ENCODE measurements around the gene TUBB6.

The TUBB6 gene

DNA sequence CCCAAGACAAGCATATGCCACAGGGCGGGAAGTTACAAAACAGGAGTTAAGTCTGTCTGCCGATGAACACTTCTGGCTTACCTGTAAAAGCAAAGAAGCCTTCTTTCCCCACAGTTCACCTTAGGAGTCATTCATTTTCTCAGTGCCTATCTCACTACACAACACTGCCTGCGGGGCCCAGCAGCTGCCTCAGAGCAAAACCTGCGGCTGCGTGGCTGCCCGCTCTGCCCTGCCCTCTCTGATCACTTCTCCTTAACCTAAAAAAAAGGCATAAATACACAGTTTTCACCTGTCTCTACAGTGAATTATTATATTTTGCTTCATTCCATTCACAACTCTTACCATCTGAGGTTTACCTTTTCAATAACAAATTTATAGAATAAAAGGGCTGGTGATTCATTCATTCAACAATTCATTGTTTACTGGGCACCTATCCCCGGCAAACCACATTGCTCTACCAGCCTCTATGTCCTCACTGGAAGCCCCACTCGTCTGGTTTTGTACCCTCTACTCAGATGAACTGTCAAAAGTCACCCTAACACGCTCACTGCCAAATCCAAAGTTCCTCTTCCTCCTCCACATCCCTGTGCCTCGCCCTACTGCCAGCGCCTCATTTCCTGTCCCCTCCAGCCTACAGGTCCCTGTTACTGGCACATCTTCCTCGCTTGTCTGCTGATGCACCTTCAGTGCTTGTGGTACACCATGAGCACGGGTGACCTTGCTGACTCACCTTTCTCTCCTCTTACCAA is 37.6 kb downstream of the TUBB6 start:
- no peak for FAIRE-seq

DNA sequence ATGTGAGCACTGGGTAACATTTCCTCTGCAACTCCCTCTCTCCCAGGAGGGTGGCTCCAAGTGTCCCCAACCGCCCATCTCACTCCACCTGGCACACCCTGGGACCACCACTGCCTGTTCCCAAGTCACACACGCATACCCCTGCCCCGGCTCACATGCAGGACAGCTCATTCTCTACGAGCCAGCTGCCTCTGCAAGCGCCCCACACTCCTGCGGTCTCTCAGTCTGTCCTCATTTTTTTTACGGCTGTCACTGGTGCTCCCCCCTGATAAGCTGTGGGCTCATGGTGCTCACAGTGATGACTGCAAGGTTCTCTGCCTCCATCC is 38.2 kb downstream of the TUBB6 start:
- no peak for FAIRE-seq

DNA sequence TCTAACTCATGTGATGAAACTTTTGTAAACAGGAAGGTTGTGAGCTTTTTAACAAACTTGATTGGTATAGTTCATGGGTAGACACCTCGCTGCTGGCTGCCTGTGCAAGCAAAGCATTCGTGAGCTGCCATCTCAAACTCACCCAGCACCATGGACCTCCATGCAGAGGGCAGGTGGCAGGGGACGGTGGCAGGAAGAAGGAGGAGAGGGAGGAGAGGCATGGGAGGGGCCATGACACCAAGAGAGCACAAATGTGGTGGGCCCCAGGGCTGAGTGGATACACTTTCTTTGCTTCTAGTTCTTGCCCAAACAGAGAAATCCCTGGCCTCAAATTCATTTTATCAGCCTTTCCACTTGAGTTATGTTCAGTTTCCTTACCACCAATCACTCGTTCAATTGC is 39.9 kb downstream of the TUBB6 start:
- FAIRE-seq, result no peak

DNA sequence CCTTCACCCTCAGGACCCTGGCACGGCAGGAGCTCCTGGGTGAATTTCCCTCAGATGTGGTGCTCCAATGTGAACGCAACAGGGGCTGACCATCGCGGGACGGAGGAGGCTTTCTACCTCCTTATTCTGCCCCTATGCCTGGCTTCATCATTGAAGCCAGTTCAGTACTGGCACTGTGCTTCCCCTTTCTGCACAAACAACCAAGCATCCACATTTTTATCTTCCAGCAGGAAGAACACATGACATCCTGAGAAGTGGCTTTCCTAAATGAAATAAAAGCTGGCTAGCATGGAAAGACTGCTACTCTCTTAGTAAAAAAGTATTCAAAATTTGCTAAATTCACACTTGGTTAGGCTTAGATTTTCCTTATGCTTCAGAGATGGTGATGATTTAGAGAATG is 44.1 kb downstream of the TUBB6 start:
- no peak for FAIRE-seq

DNA sequence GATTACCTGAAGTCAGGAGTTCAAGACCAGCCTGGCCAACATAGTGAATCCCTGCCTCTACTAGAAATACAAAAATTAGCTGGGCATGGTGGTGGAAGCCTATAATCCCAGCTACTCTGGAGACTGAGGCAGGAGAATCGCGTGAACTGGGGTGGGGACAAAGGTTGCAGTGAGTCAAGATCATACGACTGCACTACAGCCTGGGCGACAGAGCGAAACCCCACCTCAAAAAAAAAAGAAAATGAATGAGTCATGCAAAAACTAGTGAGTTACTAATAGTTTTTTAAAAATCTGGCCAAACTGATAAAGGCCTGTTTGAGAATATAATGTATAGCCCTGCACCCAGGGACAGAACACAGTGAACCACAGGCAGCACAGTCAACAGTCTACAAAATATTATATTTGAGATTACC is 51.5 kb downstream of the TUBB6 start:
- FAIRE-seq, result no peak

DNA sequence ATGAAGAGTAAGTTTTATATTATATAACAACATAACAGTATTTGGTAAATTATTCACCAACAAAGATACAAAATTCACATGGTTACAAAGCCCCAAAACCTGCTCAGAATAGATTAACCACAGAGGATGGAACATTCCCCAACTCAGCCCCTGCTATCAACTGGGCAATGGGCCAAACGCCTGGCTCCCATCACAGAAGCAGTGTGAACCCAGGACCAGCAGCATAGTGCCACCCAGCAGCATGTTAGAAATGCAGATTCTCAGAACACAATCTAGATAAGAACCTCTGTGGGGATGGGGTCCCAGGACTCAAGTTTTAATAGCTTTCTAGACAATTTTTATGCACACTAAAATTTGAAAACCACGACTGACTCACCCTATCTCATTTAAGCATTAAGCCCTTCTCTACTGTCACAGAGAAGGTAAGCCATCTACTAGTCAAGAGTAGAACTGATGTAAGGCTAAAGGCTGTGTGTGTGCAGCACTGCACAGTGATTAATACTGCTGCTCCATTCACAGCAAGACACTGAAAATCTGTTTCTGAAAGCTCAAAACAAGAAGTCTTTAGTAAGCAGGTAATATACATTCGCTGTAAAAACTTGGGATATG is 53.8 kb downstream of the TUBB6 start:
- FAIRE-seq, result no peak

DNA sequence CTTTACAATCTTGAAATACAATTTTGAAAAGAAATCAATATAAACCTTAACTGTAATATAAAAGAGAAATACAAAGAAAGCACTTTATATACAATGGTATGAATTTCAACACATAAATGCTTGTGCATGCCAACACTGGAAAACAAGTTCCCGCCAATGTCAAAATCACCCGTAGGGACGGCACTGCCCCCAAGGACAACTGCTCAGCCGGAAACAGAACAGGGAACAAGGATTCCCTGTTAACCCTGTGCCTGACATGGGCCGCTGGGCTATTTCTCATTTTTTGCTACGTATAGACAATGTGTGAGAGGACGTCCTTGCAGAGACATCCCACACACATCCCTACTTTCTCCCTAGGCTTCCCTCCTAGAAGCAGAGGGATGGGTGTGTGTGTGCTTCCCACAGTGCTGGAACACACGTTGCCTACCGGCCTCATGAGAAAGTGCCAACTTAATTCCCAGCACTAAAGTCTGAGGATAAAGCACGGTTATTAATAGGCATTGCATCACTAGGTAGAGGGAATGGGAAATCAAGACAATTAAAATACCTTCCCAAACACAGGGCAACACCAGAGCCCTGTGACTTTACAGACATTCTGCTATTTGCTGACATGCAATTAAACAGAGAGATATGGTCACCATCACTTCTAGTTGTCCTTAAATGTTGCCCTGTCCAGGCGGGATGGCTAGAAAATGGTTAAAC is 54.6 kb downstream of the TUBB6 start:
- FAIRE-seq, result no peak

DNA sequence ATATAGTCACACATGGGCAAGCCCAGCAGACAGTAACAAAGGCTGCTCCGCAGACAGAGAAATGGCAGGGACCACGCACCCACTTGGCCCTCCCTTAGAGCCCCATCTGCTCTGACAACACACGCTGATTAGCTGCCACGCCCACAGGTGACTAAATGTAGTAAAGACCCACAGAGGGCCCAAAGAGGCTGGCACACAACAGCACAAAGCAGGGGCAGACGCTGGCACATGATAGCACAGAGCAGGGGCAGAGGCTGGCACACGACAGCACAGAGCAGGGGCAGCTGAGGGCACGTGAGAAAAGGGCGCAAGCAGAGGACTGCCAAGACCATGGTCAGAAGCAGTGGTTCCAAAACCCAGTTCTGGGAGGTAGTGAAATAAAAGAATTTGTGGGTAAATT is 58.3 kb downstream of the TUBB6 start:
- no peak for FAIRE-seq

DNA sequence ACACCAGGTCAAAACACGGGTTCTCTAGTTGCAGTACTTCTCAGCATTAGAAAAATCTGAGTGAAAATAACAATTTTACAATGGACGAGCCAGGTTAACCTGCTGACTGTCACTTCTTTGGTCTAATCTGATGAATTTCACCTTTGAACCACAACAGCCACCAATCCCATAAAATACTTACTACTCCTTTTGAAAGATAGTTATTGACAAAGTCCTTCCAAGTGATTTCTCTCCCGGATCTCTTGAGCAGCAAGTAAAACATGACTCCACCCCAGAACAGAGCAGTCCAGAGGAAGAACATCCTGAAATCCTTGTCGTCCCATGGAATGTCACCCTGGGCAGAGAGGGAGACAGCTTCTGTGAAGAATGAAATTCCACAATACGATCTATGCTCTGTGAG is 58.7 kb downstream of the TUBB6 start:
- FAIRE-seq, result no peak

DNA sequence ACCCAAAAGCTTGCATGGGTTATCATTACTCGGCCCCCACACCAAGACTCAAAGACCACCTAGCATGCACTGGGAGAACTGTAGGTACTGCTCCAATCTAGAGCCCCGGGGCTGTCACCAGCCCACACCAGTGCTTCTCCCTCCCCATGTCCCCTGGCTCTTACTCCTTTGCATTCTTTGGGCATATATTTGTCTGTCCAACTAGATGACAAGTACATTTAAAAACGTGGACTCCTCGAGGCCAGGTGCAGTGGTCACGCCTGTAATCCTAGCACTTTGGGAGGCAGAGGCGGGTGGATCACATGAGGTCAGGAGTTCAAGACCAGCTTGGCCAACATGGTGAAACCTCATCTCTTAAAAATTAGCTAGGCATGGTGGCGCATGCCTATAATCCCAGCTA is 61.2 kb downstream of the TUBB6 start:
- no peak for FAIRE-seq

DNA sequence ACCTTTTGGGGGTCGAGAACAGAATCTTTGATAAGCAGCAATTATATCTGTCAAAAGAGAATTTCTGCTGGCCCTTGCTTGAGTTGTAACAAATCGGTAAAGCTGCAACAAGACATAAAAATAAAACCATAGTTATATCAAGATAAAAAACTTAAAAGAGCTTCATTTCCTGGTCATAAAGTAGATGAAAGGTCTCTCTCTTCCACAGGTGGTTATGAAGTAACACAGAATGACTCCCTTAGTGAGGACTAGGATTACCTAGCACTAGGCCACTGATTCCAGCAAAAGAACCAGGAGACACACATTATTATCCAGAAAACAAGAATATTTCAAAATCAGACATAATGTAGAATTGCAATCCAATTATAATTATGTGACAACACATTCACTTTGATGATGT is 63.5 kb downstream of the TUBB6 start:
- FAIRE-seq, result no peak

DNA sequence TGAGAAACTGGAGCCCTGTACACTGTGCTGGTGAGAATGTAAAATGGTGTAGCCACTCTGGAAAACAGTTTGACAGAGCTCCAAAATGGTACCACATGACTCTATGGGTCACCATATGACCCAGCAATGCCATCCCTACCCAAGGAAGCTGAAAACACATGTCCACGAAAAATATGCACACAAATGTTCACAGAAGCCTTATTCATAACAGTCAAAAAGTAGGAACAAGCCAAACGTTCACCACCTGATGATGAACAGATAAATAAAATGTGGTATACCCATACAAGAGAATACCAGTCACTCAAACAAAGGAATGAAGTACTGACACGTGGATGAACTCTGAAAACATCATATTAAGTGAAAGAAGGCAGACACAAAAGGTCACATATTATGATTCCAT is 64.4 kb downstream of the TUBB6 start:
- no peak for FAIRE-seq

DNA sequence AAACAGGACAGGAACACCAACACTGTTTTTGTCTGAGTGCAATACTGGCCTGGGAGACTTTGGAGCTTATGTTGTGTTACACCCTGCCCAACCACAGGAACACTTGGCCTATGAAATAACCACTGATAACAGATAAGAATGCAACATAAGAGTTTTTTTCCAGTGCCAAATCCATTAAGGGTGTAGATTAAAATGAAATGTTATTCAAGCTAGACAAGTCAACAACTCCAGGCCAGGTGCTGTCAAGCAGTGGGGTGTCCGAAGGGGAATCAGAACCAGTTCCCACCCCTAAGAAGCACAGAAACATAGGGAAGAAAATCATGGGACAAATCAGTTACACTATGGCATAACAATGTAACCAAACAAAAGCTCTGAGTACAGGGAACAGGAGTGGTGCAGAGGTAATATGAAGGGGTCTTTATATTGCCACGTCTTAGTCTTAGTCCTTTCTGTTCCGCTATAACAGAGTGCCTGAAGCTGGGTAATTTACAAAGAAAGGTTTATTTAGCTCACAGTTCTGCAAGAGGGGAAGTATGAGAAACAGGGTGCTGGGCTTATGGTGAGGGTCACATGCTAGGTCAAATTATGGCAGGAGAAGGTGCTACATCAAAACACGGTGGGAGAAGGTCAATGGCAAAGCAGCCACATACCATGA is 65.2 kb downstream of the TUBB6 start:
- FAIRE-seq, result no peak

DNA sequence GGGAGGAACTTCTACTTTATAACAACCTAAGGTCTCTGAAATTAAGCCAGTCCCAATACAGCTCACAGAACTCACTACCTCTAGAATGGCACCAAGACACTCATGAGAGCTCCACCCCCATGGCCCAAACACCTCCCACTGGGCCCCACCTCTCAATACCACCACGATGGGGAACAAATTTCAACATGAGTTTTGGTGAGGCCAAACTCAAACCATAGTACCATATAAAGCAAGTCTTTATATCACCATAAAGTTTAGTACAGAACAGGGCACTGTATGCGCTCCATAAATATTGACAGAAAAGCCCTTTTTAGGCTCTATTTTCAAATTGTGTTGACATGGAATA is 65.7 kb downstream of the TUBB6 start:
- FAIRE-seq, result no peak

DNA sequence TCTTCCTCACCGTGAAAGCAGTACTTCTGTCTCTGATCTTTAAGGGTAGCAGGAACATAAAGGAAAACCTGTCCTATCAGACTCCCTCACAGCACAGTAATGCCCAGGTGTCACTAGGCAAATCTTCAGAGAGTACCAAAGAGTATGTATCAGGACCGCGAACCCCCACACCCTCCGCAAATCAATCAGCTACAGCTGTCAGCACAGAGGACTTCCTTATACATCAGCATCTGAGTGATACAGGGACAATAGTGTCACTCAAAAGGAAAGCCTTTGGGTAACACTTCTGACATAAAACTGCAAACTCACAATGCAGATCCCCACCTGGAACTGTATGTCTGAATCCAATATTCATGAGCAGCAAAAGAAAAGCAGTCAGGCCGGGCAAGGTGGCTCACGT is 66.4 kb downstream of the TUBB6 start:
- FAIRE-seq, result no peak

Measured in A204.1 (cell line).